NCI-H1930 (cell line): ENCODE results near the gene RPL32.
"Not testable (repeated sequence)": the region's sequence is repeated elsewhere in the genome, so short reads cannot be mapped to it uniquely, and the experiment has no call there.

Experiments
- DNase-seq, 2 experiments: peaks; one replicate each; lab custom pipeline; 2025; lab: John Stamatoyannopoulos, UW

RPL32 gene

DNA sequence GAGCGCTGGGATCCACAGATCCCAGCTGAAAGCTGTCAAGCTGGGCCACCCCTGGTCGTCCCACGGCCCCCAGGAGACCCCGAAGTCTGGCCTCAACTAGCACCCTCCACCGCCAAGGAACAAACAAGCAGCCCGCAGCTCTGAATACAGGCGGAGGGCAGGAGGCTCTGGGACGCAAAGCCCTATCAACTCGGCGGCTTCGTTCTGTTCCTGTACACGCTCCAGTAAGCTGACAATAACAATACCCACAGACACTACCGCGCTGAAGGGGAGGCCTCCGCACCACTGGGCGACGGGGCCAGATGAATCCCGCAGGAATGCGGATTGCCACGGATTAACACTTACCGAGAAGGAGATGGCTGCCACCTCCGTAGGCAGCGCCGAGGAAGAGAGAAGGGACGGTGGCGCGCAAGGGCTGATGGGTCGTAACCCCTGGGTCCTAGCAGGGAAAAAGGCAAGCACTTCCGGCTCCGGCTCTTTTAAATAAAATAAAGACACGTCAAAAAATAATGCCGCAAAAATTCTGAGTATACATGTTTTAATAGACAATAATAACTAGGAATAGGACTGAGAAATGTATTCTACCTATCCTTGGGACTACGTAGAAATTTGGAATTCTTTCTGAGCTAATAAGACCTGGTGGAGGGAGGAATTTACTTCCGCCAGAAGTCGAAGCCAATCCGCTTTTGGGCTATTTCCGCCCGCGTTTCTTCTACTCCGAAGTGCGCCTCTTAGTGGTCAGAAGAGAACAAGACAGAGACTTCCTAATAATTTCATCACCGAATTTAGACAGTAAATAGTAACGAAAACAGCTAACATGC is at the start of gene RPL32:
Gene RPL32 (minus strand): TSS at position 417 of the 821 bp plus-strand sequence. CDS start 1,328 bp downstream, outside the sequence.
- peak; percentile 79 to 82 for DNase-seq

DNA sequence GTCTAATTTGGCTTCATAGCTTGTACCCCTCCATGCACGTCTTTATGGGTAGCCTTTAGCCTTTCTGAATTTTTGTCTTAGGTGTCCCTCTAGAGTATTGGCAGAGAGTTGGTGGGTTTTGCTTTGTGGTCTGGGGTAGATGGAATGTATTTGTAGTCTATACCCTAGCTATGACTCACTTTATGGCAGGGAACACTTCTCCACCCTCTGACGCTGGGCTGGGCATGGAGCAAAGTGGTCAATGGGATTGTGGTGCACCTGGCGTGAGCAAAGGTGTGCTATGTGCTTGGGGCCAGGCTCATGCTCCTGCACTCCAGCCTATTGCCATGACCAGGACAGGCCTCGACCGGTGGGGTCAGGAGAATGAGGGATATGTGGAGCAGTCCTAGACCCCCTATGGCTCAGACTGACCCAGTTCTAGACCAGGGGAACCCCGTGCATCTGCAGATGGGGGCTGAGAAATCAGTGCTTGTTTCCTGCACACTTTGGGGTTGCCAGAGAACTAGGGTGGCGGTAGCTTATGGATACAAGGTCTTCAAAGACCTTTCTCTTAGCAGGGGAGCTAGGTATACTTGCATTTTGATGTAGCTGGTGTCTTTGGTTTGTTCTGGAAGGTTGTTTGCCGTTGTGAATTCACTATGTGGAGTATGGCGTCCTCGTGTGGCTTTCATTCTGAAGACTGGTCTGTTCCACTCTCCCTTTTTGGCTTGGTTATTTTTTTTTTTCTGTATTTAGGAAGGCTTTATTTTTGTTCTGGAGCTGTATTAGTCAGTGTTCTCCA is 49.4 kb upstream of the RPL32 start:
- DNase-seq = no peak

DNA sequence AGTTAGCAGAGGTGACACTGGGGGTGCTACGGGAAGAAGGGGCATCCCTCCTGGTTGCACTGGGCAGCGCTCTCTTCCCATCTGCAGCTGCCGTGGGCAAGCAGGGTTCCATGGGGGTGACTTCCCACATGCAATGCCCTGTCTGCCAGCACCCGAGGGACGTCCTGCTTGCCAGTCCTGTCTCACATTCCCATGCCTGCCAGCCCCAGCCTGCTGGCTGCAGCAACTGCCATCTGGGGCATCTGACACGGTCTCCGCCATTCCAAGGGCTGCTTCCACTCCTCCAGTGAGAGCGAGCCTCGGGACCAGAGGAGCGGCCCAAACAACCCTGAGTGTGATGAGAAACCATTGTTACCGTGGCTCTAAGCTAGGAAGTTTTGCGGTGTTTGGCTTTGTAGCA is 45.4 kb upstream of the RPL32 start:
- no peak for DNase-seq

DNA sequence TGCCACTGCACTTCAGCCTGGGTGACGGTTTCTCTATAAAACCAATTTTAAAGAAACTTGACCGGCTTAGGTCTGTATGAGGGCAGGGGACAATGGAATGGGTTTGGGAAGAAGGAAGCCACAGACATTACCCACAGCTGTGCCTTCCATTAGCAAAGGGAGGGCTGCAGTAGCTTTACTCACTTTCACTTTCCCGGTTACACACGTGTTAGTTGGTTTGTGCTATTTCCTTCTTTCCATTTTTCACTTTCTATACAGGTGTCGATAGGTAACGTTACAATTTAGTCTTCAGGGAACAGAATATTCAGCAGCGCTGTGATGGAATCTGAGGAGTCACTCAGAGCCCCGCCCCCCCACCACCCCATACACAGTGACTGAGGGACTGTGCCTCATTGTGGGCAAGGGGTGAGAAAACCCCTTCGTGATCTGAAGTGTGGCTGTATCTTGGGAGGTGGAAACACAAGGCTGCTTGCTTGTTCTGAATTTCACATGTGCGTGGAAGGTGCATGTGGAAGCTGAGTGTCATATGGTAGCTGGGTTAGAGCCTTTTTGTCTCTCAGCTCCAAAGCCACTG is 44.8 kb upstream of the RPL32 start:
- no peak for DNase-seq

DNA sequence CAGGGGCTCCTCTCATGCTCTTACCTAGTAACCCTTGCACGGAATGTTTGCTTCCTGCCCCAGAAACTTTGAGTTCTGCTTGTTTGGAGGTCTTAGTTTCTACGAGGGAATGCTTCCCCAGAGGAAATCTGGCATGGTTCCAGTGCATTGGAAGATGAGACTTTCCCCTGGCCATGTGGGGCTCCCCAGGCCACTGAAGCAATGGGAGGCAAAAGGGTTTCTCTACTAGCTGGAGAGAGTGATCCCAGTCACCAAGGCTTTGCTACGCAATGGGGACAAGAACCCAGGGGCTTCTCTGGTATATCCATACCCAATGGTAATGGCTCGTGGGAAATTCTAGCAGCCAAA is 44.2 kb upstream of the RPL32 start:
- no peak for DNase-seq

DNA sequence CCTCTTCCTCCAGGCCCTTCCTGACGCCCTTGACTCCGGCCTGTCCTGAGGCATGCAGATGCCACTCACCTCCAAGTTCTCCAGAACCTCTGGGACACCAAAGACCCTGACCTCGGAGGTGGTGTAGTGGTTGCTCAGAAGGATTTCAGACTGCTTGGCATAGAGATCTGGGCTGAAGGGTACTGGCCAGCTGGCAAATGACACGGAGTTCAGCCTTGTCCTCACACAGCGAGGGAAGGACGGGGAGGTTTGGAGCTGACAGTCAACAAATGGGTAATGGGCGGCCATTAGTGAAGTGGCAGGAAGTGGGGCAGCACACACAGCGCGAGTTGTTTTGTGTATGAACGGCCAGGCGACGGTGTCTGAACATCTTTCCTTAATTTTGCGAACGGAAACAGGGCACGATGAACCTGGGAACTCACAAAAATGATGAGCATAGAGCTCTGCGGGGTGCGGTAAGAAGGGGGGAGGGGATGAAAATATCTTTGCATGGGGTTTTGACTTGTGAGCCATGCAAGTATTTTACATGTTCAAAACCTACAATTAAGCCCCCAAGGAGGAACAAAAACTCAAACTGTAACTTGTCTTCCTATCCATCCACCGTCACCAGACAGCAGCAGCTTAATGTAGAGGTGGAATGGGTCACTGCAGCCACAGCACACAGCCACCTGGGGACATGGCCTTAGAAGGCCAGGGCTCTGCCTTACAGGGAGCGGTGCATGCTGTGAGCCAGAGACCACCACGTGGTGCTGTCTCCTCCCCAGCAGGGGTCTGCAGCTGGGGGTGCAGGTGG is 43.6 kb upstream of the RPL32 start:
- no peak for DNase-seq

DNA sequence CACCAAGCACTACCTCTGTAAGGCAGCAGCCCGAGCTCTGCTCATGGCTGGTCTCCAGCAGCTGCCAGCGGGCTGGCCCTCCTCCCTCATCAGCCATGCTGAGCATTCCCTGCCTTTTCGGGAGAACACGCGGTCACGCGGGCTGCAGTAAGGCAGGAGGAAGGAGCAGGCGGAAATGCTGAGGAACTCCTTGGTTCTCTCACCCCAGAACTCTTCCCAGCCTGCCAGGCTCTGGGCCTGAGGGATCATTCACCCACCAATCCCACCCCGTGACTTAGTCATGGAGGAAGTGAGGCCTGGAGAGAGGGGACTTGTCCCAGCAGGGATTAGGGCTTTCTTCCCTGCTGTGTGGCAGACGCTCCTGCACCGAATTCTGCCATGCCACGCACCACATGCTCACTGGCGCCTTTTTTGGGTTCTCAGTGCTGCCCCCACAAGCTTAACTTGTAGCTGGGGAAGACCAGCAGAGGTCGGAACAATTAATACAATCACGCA is 42.9 kb upstream of the RPL32 start:
- DNase-seq = no peak

DNA sequence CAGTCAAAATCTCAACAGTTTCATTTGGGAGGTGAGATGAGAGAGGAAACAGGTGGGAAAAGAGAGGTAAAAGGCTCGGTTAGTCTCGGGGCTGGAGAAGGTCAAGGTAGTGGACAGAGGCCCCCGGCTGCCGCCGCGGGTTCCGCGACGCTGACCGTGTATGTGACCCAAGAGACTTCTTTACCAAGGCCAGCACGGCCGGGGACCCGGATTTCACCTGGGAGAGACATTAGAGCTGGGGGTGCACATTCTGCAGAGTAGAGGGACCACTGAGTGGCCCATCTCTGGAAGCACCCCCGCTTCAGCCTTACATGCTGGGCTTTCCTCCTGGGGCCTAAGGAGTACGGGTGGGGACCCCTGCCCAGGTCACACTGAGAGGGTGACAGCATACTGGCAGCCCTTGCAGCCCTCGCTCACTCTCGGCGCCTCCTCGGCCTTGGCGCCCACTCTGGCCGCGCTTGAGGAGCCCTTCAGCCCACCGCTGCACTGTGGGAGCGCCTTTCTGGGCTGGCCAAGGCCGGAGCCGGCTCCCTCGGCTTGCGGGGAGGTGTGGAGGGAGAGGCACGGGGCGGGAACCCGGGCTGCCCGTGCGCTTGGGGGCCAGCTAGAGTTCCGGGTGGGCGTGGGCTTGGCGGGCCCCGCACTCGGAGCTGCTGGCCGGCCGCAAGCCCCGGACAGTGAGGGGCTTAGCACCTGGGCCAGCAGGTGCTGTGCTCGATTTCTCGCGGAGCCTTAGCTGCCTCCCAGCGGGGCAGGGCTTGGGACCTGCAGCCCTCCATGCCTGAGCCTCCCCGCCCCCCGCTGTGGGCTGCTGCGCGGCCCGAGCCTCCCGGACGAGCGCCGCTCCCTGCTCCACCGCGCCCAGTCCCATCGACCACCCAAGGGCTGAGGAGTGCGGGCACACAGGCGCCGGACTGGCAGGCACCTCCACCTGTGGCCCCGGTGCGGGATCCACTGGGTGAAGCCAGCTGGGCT is 41.3 kb upstream of the RPL32 start:
- DNase-seq = no peak

DNA sequence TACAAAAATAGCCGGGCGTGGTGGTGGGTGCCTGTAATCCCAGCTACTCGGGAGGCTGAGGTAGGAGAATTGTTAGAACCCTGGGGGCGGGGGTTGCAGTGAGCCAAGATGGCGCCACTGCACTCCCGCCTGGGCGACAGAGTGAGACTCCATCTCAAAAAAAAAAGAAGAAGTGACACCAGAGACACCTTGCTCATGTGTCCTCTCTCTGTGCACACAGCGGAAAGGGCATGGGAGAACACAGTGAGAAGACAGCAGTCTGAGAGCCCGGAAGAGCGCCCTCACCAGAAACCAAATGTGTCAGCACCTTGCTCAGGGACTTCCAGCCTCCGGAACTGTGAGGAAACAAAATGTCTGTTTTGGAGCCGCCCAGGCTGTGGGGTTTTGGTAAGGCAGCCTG is 40.5 kb upstream of the RPL32 start:
- not testable (repeated sequence) for DNase-seq

DNA sequence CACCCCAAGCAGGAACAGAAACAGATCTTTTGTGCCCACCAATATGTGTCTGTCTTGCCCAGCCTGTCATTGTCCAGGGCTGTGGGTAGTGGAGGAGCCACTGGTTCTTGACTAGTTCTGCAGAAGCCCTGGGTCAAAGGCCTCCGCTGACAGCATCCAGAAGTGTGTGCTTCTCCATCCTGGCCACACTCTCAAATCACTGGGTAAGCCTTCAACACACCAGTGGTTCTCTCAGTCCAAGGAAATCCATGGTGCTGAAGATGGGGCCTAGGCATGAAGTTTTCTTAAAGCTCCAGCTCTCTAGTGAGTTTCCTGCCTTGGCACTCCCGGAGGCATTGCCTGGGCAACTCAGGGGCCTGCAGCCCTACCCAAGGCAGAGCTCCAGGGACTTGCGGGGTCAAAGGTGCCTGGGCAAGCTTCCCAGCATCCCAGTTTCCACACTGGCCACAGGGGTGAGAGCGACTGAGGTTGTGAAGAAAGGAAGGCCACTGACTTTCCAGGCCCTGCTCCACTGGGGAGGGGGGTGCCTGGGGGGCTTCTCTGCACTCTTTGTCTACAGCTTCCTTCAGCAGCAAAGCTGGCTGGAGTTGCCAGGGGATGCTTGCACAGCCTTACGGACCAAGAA is 37.9 kb upstream of the RPL32 start:
- DNase-seq = no peak

DNA sequence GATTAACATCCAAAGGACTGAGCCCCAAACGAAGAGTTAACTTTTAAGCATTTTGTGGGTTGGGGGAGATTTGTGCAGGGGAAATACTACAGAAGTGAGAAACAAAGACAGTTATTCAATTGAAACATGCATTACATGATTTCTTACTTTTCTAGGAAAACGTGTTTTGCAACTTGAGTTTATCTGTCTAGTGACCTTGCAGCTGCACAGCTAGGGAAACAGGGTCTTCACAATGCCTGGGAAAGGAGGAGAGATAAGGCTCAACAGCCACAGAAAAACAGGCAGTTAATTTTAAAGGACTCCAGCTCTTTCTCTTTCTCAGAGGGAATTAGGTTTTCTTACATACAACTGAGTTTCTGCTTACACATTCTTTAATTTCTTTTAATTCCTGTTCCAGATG is 37.4 kb upstream of the RPL32 start:
- not testable (repeated sequence) for DNase-seq

DNA sequence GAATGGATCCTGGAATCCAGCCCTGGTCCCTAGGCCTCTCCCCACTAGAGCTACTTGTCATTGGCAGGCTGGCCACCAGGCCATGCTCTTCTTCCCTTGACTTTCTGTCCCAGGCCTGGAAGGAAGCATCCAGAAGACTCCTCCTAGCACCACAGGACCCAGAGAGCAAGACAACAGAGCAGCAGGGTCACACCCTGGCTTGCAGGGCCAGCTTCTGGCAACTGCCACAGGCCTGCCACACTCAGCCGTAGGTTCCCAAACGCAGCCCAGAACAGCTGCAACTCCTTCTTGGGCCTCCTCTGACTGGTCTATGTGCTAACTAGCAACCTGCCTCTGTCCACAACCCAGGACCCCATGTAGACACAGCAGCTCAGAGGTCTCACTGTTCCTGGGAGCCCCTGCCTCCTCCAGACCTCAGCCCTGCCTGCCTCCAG is 36.8 kb upstream of the RPL32 start:
- DNase-seq = no peak

DNA sequence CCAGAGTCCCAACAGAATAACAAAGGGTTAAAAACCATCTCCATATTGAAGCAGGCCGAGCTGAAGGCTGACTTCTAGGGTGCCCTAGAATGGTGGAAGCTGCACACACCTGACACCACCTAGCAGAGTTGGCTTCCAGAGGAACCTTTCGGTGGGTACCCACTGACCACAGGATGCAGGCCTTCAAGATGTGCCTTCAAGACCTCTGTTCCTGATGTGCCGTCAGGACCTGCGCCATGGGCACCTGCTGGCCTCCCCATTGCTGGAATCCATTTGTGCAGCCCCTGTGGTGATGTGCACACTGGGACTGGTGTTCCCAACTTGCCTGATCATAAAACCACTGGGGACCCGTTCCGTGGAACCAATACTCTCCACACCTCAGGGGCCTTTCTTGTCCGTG is 35.7 kb upstream of the RPL32 start:
- no peak for DNase-seq

DNA sequence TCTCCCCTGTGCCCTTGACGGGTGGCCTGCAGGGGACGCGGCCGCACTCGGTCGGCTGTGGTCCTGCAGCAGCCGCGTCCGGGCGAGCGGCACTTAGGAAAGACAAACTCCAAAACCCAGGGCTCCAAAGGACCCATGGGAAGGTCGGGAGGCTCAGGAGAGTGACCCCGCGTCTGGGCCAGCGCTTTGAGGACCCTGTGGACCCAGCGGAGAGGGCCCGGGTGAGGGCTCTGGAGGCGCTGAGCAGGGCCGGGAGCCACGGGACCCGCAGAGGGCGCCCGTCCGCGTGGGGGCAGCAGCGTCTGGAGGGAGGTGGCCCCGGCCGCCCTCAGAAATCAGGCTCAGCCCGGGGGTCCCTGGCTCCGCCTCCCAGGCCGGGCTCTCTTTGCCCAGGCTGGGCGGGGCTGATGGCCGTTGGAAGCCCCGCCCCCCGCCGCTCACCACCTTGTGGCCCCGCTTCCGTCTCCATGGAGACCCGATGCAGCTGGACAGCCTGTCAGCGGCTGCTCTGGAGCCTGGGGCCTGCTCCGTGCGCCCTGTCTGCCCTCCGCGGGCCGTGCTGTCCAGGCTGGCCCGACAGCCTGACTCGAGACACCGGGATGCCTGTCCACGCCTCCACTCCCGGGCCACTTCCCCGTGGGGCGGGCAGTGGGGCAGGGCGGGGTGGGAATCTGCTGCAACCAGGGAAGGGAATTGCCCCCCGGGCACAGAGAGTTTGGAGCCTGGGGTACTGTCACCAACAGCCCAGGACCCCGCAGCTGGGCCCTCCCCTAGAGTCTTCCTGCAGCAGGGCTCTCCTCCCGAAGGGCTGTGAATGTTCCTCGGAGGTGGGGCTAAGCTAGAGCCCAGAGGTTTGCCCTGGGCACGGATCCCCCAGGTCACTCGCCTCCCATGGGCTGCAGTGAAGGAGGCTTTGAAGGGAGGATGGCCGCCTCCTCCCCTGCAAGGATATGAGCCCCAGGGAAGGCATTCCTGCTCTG is 34.8 kb upstream of the RPL32 start:
- DNase-seq = peak; percentile 26 to 64

DNA sequence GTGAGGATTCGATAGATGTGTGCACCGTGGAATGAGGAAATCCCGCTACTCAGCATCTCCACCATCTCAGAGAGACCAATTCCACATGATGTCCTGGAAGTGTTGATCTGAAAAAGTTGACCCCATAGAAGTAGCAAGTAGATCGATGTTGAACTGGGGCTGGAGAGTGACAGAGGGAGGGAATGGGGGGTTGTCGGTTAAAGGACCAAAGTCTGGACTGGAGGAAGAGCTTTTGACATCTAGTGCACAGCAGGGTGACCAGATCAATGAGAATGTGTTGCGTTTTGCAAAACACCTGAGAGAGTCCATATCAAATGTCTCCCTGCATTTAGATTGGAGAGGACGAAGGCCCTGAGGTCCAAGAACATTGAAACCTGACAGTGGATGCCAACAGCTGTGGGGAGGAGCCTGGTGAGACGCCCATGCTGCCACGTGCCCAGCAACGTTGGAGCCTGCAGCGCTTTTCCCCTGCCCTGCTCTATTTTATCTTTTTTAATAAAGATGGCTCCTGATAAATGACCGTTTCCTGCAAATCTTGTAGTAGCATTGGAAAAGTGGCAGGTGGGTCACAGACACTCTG is 30.1 kb upstream of the RPL32 start:
- no peak for DNase-seq

DNA sequence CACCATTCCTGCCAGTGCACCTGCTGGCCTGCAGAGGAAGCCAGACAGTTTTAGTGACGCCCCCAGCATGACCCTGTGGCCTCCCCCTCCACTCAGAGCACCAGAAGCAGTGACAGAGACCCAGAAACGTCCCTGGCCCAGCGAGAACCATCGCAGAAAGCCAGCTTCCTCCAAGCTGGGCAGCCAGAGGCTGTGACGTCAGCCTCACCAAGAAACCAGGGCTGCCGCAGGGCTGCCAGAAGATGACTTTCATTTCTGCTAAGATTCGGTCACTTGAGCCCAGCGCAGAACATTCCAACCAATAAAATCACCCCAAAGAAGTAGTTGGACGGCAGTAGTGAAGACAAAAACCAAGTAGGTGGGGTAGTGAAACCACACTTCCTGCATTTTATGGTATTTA is 29.6 kb upstream of the RPL32 start:
- DNase-seq = no peak

DNA sequence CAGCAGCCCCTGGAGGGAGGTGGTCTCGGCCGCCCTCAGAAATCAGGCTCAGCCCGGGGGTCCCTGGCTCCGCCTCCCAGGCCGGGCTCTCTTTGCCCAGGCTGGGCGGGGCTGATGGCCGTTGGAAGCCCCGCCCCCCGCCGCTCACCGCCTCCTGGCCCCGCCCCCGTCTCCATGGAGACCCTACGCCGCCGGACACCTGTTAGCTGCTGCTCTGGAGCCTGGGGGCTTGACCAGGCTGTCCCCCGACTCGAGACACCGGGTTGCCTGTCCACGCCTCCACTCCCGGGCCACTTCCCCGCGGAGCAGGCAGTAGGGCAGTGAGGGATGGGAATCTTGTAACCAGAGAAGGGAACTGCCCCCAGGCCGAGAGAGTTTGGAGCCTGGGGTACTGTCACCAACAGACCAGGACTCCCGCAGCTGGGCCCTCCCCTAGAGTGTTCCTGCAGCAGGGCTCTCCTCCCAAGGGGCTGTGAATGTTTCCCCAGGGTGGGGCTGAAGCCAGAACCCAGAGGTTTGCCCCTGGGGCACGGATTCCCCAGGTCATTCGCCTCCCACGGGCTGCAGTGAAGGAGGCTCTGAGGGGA is 27.8 kb upstream of the RPL32 start:
- DNase-seq = peak; percentile 6 to 17
